NCI-H345 (cell line): ENCODE measurements around the gene IL21R.
A peak's percentile ranks its signal among the peaks of the same experiment; 100 is the strongest.
"Not testable (repeated sequence)": the region's sequence is repeated elsewhere in the genome, so short reads cannot be mapped to it uniquely, and the experiment has no call there.

Experiments
- DNase-seq: peaks from one replicate; lab custom pipeline; 2025; lab: John Stamatoyannopoulos, UW

IL21R gene

GRCh38 chr16:27402569-27402963 is 592 bp downstream of the IL21R start:
- no peak for DNase-seq

GRCh38 chr16:27402964-27403600 is 1.1 kb downstream of the IL21R start:
- DNase-seq = no peak

- DNase-seq = no peak
Measured at GRCh38 chr16:27403601-27403992, 1.6 kb downstream of the IL21R start.

GRCh38 chr16:27404163-27404823 is 2.3 kb downstream of the IL21R start:
- no peak for DNase-seq

- no peak for DNase-seq
Measured at GRCh38 chr16:27405546-27406451, 3.8 kb downstream of the IL21R start.

- DNase-seq = no peak
Measured at GRCh38 chr16:27406511-27407128, 4.6 kb downstream of the IL21R start.

- no peak for DNase-seq
Measured at GRCh38 chr16:27407133-27407532, 5.2 kb downstream of the IL21R start.

- DNase-seq = no peak
Measured at GRCh38 chr16:27408012-27408601, 6.1 kb downstream of the IL21R start.

GRCh38 chr16:27408602-27409031 is 6.6 kb downstream of the IL21R start:
- no peak for DNase-seq

GRCh38 chr16:27409958-27410357 is 8.0 kb downstream of the IL21R start:
- DNase-seq = not testable (repeated sequence)

- DNase-seq = no peak
Measured at GRCh38 chr16:27410761-27411160, 8.8 kb downstream of the IL21R start.

GRCh38 chr16:27413956-27414355 is 12.0 kb downstream of the IL21R start:
- DNase-seq = no peak

GRCh38 chr16:27414788-27415431 is 12.9 kb downstream of the IL21R start:
- no peak for DNase-seq

GRCh38 chr16:27417047-27417671 is 15.2 kb downstream of the IL21R start:
- DNase-seq = no peak

GRCh38 chr16:27421961-27422740 is 20.2 kb downstream of the IL21R start:
- DNase-seq = no peak

- no peak for DNase-seq
Measured at GRCh38 chr16:27424772-27425498, 23.0 kb downstream of the IL21R start.

GRCh38 chr16:27425961-27426360 is 24.0 kb downstream of the IL21R start:
- DNase-seq = no peak

- DNase-seq = peak; percentile 9
Measured at GRCh38 chr16:27426423-27427408, 24.7 kb downstream of the IL21R start.
